ENCODE results near the gene CHCHD10. TPM values are rescaled to one million over a fixed set of nuclear protein-coding genes. Genes with fewer than 3 reads are reported as not detected.

Gene CHCHD10
- total and polyA plus RNA-seq, 2 of the 8 experiments (the other 6 are each of a cell fraction or from before 2014, with no cell fraction given) = 58.3 to 94.5 TPM

GRCh38 chr22:23786752-23787599 is 19.2 kb upstream of the CHCHD10 start, which contains the start of gene SMARCB1 (continued):
- TF ChIP-seq KDM1A (IDR thresholded peaks at IDR 0.05; ENCODE audit: borderline replicate concordance, low read length) (no peak), TAF7 (optimal IDR thresholded peaks at IDR 0.05; ENCODE audit: borderline replicate concordance, low read depth, low read length) (peak; percentile 41), JUN (IDR thresholded peaks at IDR 0.05; ENCODE audit: low read depth, low read length) (no peak), SP1 (IDR thresholded peaks at IDR 0.05; ENCODE audit: low read depth, low read length) (peak; percentile 56; the same call in 1 of the 2 replicates), SP2 (IDR thresholded peaks at IDR 0.05; ENCODE audit: low read length) (no peak), EGR1 (IDR thresholded peaks at IDR 0.05; ENCODE audit: borderline replicate concordance, low read depth, low read length) (peak; percentile 52; the same call in 1 of the 2 replicates), TEAD4 (IDR thresholded peaks at IDR 0.05; ENCODE audit: low read depth, low read length) (no peak), POLR2A (IDR thresholded peaks at IDR 0.05; ENCODE audit: control extremely low read depth in 1 of 2, low read depth in 2 of 2, low read length in 2 of 2) (peak in 1 of 2 experiments; percentile 96; a peak in 2 of 3 replicates), MAFK (IDR thresholded peaks at IDR 0.05; ENCODE audit: low read depth, low read length) (no peak), GABPA (IDR thresholded peaks at IDR 0.05; ENCODE audit: borderline replicate concordance, insufficient read depth, low read length) (no peak), MAX (IDR thresholded peaks at IDR 0.05) (no peak), ATF2 (IDR thresholded peaks at IDR 0.05; ENCODE audit: low read length) (no peak), SIRT6 (IDR thresholded peaks at IDR 0.05; ENCODE audit: low read length) (no peak), POU5F1 (IDR thresholded peaks at IDR 0.05; ENCODE audit: low read depth, low read length) (no peak), CBX5 (IDR thresholded peaks at IDR 0.05; ENCODE audit: low read depth, low read length) (no peak), RXRA (IDR thresholded peaks at IDR 0.05; ENCODE audit: insufficient read depth, low read depth, low read length) (no peak), YY1 (IDR thresholded peaks at IDR 0.05; ENCODE audit: low read depth, low read length) (no peak), CEBPB (IDR thresholded peaks at IDR 0.05; ENCODE audit: low read depth, low read length) (no peak), USF2 (IDR thresholded peaks at IDR 0.05; ENCODE audit: low read length) (no peak), SUZ12 (IDR thresholded peaks at IDR 0.05; ENCODE audit: low read length) (no peak), POLR2AphosphoS5 (IDR thresholded peaks at IDR 0.05; ENCODE audit: low read depth, low read length) (peak; percentile 84), ASH2L (IDR thresholded peaks at IDR 0.05; ENCODE audit: low read length) (peak; percentile 84), FOSL1 (IDR thresholded peaks at IDR 0.05; ENCODE audit: insufficient read depth, low read depth, low read length) (no peak)
